HepG2 (cell line): ENCODE results near the gene DUS1L. TPM values are rescaled to one million over a fixed set of nuclear protein-coding genes. Genes with fewer than 3 reads are reported as not detected.

Source experiments
- AGO2 ChIP-seq: fragments of 200-400 bp; formaldehyde crosslinking; optimal IDR thresholded peaks from 2 replicates; pipeline ENCODE3; 2017; ENCODE audit warnings: mild to moderate bottlenecking, low read depth, low read length, moderate library complexity
- BORCS8-MEF2B ChIP-seq: sonication (generic); formaldehyde crosslinking; IDR thresholded peaks from 2 replicates; pipeline ENCODE4 v1.8.0; 2022; ENCODE audit warnings: mild to moderate bottlenecking, missing genetic modification reagents
- CBX5 ChIP-seq: sonication (generic); formaldehyde crosslinking; IDR thresholded peaks from 2 replicates; pipeline ENCODE4 v1.4.0; 2020; ENCODE audit warnings: missing genetic modification reagents, borderline replicate concordance
- CCDC6 ChIP-seq: sonication (generic); formaldehyde crosslinking; IDR thresholded peaks from 2 replicates; pipeline ENCODE4 v1.8.1; 2022; ENCODE audit warnings: mild to moderate bottlenecking, missing genetic modification reagents, moderate library complexity
- CHD2 ChIP-seq: IDR thresholded peaks from 2 replicates; pipeline ENCODE4 v1.6.1; 2011; ENCODE audit warnings: low read depth, low read length, improper control_type of control experiment
- FLYWCH1 ChIP-seq: sonication (generic); formaldehyde crosslinking; IDR thresholded peaks from 2 replicates; pipeline ENCODE4 v1.8.1; 2023; ENCODE audit warnings: mild to moderate bottlenecking, missing genetic modification reagents
- HNF4G ChIP-seq, 2 experiments: sonication (generic) in 1 of 2; formaldehyde crosslinking in 1 of 2; IDR thresholded peaks; 2 replicates each; pipeline versions ENCODE4 v1.4.0 to v1.6.1; 2011 to 2020; ENCODE audit warnings: borderline replicate concordance in 2 of 2, low read depth in 2 of 2, mild to moderate bottlenecking in 2 of 2, low read length in 1 of 2, missing genetic modification reagents in 1 of 2, moderate library complexity in 1 of 2
- MXD4 ChIP-seq: IDR thresholded peaks from 2 replicates; pipeline ENCODE4 v1.6.1; 2016; ENCODE audit warnings: mild to moderate bottlenecking, missing biosample characterization, missing genetic modification reagents
- PCBP1 ChIP-seq: fragments of 200-400 bp; formaldehyde crosslinking; IDR thresholded peaks from 2 replicates; pipeline ENCODE4 v1.6.1; 2017; ENCODE audit warnings: mild to moderate bottlenecking, low read depth, low read length, borderline replicate concordance
- SIN3B ChIP-seq: fragments of 150-350 bp; IDR thresholded peaks from 2 replicates; pipeline ENCODE4 v1.6.1; 2014; ENCODE audit warnings: low read length
- TBX3 ChIP-seq: fragments of 450-650 bp; IDR thresholded peaks from 2 replicates; pipeline ENCODE4 v1.6.1; 2017; ENCODE audit warnings: antibody characterized with exemption, mild to moderate bottlenecking, inconsistent platforms, borderline replicate concordance
- TP53 ChIP-seq: sonication (generic); formaldehyde crosslinking; conservative IDR thresholded peaks from 2 replicates; pipeline ENCODE4 v1.4.0; 2020; ENCODE audit warnings: missing genetic modification reagents
- ZBTB20 ChIP-seq: sonication (generic); formaldehyde crosslinking; IDR thresholded peaks from 2 replicates; pipeline ENCODE4 v1.8.1; 2023; ENCODE audit warnings: missing genetic modification reagents, low read depth, mild to moderate bottlenecking, borderline replicate concordance
- ZBTB42 ChIP-seq: sonication (generic); formaldehyde crosslinking; IDR thresholded peaks from 2 replicates; pipeline ENCODE4 v1.5.0; 2020; ENCODE audit warnings: mild to moderate bottlenecking, missing genetic modification reagents
- ZFP1 ChIP-seq: IDR thresholded peaks from 2 replicates; pipeline ENCODE4 v1.6.1; 2016
- ZKSCAN8 ChIP-seq: IDR thresholded peaks from 2 replicates; pipeline ENCODE4 v1.6.1; 2016; ENCODE audit warnings: borderline replicate concordance, missing genetic modification reagents, missing compliant biosample characterization
- ZNF101 ChIP-seq: sonication (generic); formaldehyde crosslinking; IDR thresholded peaks from 2 replicates; pipeline ENCODE4 v1.4.0; 2020; ENCODE audit warnings: mild to moderate bottlenecking, low read depth, missing genetic modification reagents, borderline replicate concordance
- ZNF225 ChIP-seq: sonication (generic); formaldehyde crosslinking; IDR thresholded peaks from 2 replicates; pipeline ENCODE4 v1.4.0; 2020; ENCODE audit warnings: mild to moderate bottlenecking, missing genetic modification reagents
- ZNF276 ChIP-seq: sonication (generic); formaldehyde crosslinking; IDR thresholded peaks from 2 replicates; pipeline ENCODE4 v1.4.0; 2020; ENCODE audit warnings: mild to moderate bottlenecking, low read depth, missing genetic modification reagents
- ZNF326 ChIP-seq: sonication (generic); formaldehyde crosslinking; IDR thresholded peaks from 2 replicates; pipeline ENCODE4 v1.4.0; 2020; ENCODE audit warnings: missing genetic modification reagents, borderline replicate concordance
- ZNF737 ChIP-seq: sonication (generic); formaldehyde crosslinking; IDR thresholded peaks from 2 replicates; pipeline ENCODE4 v1.5.0; 2020; ENCODE audit warnings: missing genetic modification reagents, mild to moderate bottlenecking, borderline replicate concordance
- ZSCAN30 ChIP-seq: sonication (generic); formaldehyde crosslinking; IDR thresholded peaks from 2 replicates; pipeline ENCODE4 v1.5.0; 2020; ENCODE audit warnings: mild to moderate bottlenecking, missing genetic modification reagents
- polyA plus RNA-seq, 8 experiments: library from polyadenylated mRNA; depleted of rRNA in 3 of 8; stranded (reverse) in 7 of 8; unstranded in 1 of 8; fragments of >200 nt; fragmentation: Illumina TruSeq in 4 of 8; extraction: Trizol in 4 of 8; gene quantifications; 2 replicates each; pipeline versions ENCODE4 v1.2.1 to v1.2.3, GENCODE V29; 2011 to 2016; ENCODE audit warnings: low read depth in 4 of 8, missing spikeins in 1 of 8, mixed read lengths in 1 of 8; ENCODE audit not compliant: insufficient read depth in 1 of 8
- total RNA-seq, 5 experiments: library from RNA; depleted of rRNA; stranded (reverse); fragments of >200 nt; fragmentation: Illumina TruSeq; extraction: Trizol; gene quantifications; 2 replicates each; pipeline ENCODE4 v1.2.3, GENCODE V29; 2016; ENCODE audit warnings: low read depth in 1 of 5
- TF ChIP-seq, protein P1 (sequence below): sonication (generic); formaldehyde crosslinking; IDR thresholded peaks from 2 replicates; pipeline ENCODE4 v1.9.0; 2021; ENCODE audit warnings: missing genetic modification reagents, borderline replicate concordance
- TF ChIP-seq, protein P2 (sequence below): IDR thresholded peaks from 2 replicates; pipeline ENCODE4 v1.6.1; 2012; ENCODE audit warnings: low read depth, low read length, improper control_type of control experiment
- TF ChIP-seq, protein P3 (sequence below): sonication (generic); formaldehyde crosslinking; IDR thresholded peaks from 2 replicates; pipeline ENCODE4 v1.5.0; 2020; ENCODE audit warnings: missing genetic modification reagents

DUS1L gene
- total and polyA plus RNA-seq, 2 of the 13 experiments (the other 11 are each of a cell fraction or from before 2014, with no cell fraction given), result 81.0 to 109 TPM

DNA sequence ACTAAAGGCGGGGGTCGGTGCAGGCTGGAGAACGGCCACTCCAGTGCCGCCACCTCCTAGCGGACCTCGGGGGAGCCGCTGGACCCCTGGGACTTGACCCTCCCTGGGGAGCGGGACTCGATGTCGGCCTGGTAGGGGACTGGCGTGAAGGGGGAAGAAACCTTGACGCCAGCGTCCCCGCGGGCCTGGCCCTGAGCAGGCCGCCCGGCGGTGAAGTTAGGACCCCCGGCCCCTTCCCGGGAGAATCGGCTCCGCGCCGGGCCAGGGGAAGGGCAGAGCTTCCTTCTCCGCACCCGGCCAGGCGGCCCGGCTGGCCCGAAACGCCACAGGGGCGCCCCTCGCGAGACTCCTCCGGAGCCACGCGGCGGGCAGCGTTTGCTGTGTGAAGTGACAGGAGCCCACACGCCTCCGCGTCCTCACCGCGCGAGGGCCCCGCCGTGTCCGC, 389 bp downstream of the DUS1L start (continued):
- TF ChIP-seq TBX3 (no peak), CHD2 (peak; percentile 86), BORCS8-MEF2B (CRISPR knock-in tag) (no peak), CBX5 (CRISPR knock-in tag) (no peak), ZNF225 (no peak; the same call in 1 of the 2 replicates), CCDC6 (CRISPR knock-in tag) (0 out of 2 replicates have a peak, but pooled peaks have one; percentile 9), PCBP1 (no peak), ZFP1 (no peak), ZBTB42 (CRISPR knock-in tag) (no peak), FLYWCH1 (CRISPR knock-in tag) (no peak), ZSCAN30 (CRISPR knock-in tag) (no peak), TP53 (CRISPR knock-in tag) (no peak), MXD4 (CRISPR knock-in tag) (no peak), ZNF101 (no peak), ZBTB20 (CRISPR knock-in tag) (no peak), ZKSCAN8 (CRISPR knock-in tag) (no peak), AGO2 (peak; percentile 81), ZNF737 (CRISPR knock-in tag) (no peak), ZNF276 (CRISPR knock-in tag) (no peak), SIN3B (no peak), ZNF326 (CRISPR knock-in tag) (no peak), HNF4G (IDR thresholded peaks at IDR 0.05; ENCODE audit: borderline replicate concordance, low read depth, low read length) (no peak), HNF4G (CRISPR knock-in tag; IDR thresholded peaks at IDR 0.05; ENCODE audit: borderline replicate concordance, low read depth) (no peak)
- TF ChIP-seq, protein P1, sequence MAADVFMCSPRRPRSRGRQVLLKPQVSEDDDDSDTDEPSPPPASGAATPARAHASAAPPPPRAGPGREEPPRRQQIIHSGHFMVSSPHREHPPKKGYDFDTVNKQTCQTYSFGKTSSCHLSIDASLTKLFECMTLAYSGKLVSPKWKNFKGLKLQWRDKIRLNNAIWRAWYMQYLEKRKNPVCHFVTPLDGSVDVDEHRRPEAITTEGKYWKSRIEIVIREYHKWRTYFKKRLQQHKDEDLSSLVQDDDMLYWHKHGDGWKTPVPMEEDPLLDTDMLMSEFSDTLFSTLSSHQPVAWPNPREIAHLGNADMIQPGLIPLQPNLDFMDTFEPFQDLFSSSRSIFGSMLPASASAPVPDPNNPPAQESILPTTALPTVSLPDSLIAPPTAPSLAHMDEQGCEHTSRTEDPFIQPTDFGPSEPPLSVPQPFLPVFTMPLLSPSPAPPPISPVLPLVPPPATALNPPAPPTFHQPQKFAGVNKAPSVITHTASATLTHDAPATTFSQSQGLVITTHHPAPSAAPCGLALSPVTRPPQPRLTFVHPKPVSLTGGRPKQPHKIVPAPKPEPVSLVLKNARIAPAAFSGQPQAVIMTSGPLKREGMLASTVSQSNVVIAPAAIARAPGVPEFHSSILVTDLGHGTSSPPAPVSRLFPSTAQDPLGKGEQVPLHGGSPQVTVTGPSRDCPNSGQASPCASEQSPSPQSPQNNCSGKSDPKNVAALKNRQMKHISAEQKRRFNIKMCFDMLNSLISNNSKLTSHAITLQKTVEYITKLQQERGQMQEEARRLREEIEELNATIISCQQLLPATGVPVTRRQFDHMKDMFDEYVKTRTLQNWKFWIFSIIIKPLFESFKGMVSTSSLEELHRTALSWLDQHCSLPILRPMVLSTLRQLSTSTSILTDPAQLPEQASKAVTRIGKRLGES (CRISPR knock-in tag), result no peak
- TF ChIP-seq, protein P2, sequence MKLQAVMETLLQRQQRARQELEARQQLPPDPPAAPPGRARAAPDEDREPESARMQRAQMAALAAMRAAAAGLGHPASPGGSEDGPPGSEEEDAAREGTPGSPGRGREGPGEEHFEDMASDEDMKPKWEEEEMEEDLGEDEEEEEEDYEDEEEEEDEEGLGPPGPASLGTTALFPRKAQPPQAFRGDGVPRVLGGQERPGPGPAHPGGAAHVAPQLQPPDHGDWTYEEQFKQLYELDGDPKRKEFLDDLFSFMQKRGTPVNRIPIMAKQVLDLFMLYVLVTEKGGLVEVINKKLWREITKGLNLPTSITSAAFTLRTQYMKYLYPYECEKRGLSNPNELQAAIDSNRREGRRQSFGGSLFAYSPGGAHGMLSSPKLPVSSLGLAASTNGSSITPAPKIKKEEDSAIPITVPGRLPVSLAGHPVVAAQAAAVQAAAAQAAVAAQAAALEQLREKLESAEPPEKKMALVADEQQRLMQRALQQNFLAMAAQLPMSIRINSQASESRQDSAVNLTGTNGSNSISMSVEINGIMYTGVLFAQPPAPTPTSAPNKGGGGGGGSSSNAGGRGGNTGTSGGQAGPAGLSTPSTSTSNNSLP, result no peak
- TF ChIP-seq, protein P3, sequence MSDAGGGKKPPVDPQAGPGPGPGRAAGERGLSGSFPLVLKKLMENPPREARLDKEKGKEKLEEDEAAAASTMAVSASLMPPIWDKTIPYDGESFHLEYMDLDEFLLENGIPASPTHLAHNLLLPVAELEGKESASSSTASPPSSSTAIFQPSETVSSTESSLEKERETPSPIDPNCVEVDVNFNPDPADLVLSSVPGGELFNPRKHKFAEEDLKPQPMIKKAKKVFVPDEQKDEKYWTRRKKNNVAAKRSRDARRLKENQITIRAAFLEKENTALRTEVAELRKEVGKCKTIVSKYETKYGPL, result no peak
